HG03571 (cell line): Measurements from ENCODE around the gene TBC1D2B.
"Not testable (repeated sequence)": the region's sequence is repeated elsewhere in the genome, so short reads cannot be mapped to it uniquely, and the experiment has no call there.

Source experiments
- ATAC-seq: cut with Tn5 transposase; IDR thresholded peaks from one replicate; pipeline ENCODE4 v1.9.1; 2021; ENCODE audit not compliant: unreplicated experiment

TBC1D2B gene

DNA sequence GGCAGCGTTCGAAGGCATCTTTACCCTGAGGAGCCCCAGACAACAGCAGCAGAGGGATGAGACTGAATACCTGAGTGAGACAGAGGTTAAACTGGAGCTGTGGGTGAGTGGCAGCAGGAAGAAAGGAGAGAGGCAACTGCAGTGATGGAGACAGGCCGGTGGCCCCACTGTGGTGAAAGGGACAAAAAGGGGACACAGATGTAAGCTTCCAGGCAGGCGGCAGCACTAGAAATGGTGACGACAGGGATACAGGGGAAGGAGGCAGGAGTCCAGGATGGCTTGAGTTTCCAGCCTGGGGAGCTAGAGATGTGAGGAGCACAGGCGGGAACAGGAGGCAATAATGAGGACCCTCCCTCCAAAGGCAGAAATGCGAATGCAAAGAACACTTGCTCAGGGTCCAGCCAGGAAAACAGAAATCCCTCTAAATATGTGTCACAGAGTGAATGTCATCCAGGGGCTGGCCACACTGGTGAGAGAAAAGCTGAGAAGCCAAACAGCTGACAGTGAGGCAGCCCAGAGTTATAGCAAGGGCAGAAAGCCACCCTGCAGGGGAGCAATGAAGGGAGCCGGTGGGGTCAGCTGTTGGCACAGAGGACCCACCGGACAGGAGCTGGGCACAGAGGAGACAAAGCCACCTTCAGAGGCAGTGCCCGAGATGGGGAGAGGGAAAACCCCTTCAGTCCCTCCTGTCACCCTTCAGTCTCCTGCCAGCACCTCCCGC lies 70.1 kb downstream of the TBC1D2B start:
- no peak for ATAC-seq

DNA sequence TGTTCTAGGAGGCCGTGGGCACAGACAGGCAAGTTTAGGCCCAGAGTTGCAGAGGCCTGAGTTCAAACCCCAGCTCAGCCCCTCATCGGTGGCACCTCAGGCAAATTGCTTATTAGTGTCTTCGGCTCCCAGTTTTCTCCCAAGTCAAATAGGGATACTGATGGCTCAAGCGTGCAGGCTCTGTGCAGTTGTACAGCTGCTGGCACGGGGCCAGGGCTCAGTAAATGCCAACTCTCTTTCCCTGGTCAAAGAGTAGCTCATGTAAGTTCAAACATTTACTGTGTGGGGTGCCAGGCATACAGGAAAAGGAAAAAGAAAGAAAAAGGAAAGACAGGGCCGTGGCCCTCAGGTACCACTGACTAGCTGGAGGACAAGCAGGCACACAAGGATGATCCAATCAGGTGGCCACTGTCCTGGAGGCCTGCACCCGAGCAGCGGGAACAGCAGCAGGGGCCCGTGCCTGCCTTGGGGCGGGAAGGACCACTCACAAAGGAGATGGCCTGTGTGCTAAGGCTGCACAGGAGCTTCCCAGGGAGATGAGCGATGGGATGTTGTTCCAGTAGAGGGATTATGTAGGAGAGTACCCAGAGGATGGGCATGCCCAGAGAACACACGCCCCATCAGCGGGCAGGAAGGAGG lies 70.8 kb downstream of the TBC1D2B start:
- no peak for ATAC-seq

DNA sequence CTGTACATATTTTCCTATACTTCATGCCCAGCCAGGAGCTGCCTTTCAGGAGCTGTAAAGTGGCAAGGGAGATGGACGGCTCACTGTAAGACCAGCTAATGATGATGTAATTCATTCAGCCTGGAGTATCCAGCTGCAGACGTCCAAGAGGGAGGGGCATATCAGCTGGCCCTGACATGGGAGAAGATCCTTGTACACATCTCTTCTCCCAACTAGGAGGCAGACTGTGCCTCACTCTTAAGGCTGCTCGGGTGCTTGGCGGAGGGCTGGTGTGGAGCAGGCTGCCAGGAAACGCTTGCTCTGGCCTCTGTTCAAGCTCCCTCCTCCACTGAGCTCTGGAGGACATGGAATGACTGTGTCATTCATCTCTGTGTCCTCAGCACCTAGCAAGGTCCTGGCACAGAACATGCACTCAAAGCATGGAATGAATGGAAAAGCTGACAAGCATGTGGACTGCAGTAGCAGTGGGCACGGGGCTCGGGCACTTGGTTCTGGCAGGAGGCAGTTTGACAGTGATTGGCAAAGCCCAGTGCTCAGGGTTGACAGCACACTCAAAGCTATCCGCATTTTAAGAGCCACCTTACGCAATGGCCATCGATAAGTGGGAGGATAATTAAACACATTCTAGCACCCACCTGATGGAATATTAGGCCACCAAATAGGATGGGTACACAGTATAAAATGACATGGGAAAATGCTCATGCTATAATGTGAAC lies 72.4 kb downstream of the TBC1D2B start:
- ATAC-seq, result no peak

DNA sequence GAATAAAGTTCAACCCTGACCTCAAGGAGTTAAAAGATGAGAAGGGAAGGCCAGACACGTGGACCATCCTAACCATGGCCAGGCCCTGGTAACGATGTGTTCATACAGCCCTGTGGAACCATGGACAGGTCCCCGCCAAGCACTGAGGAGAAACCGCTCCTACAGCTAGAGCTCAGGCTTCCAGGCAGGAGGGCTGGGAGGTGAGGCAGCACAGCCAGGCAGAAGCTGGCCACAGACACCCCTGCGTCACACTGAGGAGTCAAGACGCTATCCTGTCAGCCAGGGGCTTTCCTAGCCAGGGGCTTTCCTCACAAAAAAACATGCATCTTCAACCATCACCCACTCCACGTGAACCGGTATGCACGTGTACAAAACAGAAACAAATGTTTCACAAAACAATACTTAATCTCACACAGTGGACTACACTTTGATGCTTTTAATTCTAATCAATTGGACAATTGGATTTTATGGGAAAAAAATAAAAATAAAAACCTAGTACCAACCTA lies 73.2 kb downstream of the TBC1D2B start:
- ATAC-seq, result no peak

DNA sequence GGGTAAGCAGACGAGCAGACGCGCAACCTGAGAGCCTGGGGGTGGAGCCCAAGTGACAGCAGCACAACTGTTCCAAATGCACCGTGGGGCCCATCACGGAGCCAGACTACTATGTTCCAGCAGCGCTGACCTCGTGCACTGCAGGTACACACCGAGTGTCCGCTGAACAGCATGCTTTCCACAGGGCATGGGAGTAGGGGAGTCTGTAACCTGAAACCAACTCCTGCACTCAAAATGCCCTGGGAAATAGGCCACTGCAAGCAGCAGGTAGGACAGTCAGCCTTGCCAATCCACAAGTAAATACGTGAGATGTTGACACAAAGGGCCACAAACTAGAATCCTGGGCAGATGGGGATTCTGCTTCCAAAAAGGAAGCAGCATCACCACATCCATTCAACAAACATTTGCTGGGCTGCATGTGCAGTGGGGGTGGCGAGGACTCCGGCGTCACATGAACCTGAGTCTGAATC lies 73.9 kb downstream of the TBC1D2B start:
- no peak for ATAC-seq

DNA sequence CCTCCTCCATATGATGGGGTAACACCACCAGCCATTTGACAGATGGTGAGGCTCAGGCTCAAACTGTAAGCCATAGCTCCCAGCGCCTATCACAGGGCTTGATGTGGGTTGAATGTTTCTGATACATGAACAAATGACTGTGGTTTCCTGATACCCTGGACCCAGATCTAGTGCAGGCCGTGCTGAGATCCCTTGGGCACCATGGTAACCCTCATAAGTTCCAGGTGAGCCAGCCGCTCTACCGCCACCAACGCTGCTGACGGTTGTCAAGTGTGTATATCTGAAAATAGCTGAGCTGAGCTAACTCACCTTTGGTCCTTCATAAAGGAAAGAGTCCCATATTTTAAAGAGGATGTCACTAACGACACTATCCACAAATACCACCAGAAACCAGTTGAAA lies 74.5 kb downstream of the TBC1D2B start:
- no peak for ATAC-seq

DNA sequence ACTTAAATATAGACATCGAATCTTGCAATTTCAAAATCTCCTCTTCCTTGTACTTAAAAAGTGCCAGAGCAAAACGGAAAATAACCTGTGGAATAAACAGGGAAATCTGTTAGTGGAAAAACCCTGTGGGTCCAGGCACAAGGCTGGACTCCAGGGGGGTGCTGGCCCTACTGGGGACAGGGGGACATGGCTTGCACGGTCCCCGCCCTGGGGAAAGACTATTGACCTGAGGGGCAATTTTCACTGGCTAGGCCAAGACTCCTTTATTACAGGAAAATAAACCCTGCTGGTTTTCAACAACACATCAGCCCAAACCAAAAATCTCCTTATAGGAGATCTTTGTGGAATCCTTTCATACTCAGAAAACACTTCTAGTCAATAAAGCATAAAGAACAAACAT lies 75.9 kb downstream of the TBC1D2B start:
- no peak for ATAC-seq

DNA sequence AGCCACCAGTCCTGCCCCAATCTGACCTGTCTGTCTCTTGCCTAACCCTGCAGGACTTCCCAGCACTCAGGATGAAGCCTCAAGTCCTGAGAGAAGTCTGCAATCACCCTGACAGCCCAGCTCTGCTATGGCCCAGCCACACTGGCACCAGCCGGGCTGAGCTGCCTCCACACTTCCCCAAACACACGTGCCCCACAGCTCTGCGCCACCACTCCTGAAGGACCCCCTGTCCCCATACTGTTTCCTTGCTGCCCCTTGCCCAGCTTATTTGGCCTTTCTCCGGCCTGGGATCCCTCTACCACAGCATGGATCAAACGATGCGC lies 76.6 kb downstream of the TBC1D2B start:
- no peak for ATAC-seq

DNA sequence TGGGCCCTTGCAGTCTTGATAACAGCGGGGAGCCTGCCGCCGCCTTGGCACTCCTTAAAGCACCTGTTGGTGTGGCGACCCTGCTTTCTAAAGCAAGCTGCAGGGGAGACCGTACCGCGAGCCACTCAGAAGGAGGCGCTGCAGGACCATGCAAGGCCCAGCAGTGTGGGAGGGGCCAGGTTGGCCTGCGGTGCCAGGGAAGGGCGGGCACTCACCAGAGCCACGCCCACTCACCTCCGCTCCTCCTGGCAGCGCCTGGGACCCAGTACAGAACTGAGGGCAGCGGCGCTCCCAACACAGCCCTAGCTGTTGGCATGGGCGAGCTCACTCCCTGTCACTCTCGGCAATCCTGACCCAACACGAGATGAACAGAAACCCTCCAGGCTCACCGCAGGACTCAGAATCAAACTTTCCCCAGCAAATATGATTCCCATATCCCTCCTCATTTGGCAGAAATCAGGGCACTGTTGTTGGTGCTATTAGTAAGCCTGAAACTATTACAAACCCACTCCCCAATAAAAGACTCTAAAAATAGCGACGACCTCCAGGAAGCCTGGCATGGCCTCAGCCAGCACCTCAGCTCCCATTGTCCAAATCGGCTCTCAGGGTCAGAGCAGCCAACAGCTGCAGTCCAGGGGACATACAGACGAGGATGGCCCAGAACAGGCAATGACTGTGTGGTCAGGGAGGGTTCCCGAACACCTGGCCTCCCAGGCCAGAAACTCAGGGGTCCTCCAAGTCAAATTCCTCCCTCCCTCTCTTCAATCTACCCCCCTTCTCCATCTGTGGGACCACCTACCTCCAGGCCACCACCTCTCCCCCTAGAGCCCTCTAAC lies 77.2 kb downstream of the TBC1D2B start:
- no peak for ATAC-seq

DNA sequence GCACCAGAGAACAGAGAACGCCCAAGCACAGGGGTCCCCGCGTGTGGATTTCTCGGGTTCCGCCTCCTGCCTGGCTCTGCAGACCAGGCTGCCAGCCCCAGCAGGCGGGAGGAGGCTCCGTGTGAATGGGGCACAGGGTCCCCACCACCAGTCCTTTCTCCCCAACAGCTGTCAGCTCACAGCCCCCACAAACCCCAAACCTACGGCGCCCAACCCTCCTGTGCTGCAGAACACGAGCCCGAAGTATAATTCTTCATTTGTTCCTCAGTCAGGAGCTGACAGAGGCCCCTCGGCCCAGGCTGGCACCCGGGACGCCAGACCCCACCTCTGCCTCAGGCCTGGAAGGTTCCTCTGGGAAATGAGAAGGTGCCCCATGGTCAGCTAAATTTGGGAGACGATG lies 78.0 kb downstream of the TBC1D2B start:
- ATAC-seq, result no peak

DNA sequence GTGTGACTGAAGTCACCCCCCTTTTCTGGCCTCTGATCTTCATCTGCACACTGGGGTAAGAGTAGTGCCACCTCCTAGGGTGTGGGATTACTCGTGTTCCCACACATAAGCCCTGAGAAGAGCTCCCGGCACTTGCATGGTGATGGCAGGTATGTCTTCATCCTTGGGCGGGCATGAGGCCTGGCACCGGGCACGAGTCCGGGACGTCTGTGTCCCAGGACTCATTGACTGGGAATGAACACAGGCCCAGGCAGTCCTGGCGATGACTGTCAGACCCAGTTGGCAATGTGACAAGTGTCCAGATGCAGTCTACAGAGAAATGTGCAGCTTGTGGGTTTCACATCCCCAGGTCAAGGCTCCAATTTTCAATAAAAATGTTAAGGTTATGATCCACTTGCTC lies 78.9 kb downstream of the TBC1D2B start:
- no peak for ATAC-seq

DNA sequence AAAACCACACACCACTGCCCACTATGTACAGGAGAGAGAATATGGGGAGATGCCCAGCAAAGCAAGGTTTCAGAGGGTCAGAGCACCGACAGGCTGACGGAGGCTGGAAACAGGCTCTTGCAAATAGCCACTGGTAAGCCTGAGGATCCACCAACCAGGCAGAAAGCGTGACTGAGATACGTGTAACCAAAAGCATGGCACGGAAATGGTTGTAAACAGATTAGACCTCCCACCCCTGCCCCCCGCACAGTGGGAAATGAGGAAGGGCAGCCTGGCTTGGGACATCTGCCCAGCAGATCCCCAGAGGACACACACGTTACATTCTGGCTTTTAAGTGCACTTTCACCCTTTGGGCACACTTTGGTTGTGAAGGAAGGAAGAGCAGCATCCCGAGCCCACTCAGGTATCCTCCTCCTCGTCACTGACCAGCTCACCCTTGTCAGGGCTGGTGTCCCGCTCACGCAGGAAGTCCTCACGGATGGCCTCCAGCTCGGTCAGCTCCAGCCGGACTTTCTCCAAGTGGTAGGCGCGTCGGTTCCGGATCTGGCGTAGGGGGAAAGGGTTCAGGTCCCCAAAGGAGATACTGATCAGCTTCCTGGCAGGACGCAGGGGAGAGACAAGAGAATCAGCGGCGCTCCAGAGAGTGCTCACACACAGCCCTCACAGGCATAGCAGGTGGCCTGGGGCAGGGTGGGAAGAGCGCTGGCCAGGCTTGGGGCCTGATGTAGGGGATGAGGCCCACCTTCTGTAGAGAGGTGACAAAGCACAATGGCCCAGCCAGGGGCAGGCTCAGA lies 79.6 kb downstream of the TBC1D2B start:
- not testable (repeated sequence) for ATAC-seq

DNA sequence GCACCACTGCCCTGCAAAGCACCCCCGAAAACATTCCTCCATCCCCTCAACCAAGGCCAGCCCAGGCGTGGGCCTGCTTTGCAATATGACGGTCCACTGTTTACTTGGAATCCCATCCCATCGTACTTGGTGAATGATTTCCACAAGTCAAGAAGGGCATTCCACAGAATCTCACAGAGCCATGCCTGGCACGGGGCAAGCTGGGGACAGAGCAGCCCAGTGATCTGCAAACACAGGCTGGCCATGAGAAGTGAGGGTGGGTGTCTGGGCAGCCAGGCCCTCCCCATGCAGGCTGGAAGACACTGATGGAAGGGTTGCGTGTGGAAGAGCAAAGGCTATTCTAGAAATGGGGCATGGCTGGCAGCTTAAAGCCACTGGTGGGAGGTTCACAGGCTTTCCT lies 80.3 kb downstream of the TBC1D2B start:
- ATAC-seq, result not testable (repeated sequence)

DNA sequence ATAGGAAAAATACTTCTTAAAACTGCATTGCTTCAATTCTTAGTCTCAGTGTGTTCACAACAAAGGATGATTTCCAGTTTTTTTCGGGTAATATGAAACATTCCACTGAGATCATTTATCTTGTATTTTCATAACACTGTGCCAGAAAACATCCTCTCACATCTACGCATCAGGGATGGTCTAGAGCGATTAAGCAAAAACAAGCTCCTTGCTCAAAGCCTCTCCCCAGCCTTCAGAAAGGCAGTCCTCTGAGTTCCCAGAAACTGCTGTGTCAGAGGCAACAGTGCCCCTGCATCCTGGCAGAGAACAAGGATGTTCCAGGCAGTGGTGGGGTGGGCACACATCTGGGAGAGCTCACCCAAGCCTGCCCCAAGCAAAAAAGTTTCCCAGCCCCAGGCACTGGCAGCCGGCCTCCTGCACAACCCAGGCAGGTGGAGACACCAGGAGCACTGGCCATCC lies 80.8 kb downstream of the TBC1D2B start:
- not testable (repeated sequence) for ATAC-seq

DNA sequence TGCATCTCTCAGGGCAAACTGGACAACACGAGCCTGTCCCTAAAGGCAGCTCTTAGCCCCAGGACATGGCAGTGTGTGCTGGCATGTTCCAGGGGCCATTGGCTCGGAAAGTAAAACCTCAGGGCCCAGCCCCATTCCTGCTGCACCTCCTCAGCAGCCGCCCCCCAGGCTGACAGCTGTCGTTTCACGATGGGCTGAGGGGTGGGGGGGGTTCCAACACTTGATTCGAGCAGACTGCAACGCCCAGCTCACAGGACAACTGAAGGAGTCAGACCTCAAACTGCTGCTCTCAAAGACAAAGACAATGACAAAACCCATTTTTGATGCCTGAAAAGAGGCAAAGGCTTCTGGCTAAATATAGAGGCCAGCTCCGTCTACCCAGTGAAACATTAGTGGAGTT lies 81.3 kb downstream of the TBC1D2B start:
- ATAC-seq, result not testable (repeated sequence)

DNA sequence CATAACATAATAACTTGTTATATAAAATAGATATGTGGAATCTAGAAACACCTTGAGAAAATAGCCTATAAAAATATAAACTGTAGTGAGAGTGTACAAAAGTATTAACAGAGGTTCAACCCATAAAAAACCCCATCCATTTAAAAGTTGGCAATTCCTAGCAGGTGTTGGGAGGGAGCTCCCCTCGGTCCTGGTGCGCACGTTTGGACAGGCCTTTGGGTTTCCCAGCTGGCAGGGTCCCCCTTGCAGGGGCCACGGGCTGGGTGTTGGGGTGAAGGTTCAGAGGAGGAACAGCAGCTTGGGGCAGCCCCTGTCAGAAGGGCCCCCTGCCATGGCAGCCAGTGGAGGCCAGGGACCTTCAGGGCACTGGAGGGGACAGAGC lies 82.0 kb downstream of the TBC1D2B start:
- ATAC-seq, result not testable (repeated sequence)

DNA sequence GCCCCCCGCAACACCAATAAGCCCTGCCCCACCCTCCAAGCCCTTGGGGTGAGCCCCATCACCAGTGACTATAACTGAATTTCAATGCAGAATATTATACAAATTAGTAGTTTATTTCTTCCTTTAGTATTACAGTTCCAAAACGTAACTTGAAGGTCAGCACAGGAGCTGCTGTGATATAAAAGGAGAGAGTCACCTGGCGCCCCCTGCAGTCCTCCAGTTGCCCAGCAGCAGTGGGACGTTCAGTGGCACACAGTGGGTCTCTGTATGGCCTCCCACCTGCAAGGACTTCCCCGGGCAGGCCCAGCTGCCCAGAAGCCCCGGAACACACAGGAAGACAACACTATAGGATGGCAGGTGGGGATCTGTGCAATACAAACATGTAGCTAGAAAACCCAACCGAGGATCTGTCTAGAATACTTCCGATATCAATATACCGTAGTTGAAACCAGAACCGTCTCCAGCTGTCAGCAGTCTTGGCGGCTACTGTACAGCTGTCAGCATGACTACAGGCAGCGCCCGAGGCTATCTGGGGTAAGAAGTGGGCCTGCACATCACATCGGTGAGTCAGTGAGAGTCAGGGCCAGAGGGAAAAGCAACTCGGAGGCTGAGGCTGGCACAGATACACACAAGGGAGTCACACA lies 82.5 kb downstream of the TBC1D2B start:
- not testable (repeated sequence) for ATAC-seq

DNA sequence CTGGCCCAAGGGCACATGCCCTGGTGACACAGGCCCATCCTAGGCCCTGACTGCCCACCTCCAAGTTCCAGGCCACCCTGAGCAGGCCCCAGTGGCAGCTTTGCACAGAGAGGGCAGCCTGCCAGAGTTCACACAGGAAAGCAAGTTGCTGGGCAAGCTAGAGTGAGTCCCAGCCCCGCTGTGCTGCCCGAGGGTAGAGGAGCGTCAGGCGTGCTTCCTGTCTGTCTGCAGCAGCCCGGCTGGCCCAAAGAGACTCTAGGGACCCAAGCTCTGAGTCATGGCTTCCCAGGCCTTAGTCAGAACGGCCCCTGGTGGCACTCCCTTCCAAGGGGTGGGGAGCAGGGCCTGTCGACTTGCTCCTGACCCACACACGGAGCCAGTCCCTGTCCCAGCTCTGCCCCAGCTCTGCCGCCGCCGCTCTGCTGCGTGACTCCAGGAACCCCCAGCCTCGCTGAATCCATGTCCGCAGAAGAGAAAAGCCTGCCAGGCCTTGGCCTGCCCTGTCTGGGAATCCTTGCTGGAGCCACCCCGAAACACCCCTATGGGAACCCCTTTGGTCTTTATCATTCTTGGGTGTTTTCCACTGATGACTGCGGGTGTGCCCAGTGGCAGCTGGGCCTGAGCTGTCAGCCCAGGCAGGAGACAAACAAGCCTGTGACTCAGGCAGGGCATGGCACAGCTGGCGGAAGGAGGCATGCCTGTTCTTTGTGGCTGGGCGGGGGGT lies 83.4 kb downstream of the TBC1D2B start:
- peak; percentile 82 for ATAC-seq

DNA sequence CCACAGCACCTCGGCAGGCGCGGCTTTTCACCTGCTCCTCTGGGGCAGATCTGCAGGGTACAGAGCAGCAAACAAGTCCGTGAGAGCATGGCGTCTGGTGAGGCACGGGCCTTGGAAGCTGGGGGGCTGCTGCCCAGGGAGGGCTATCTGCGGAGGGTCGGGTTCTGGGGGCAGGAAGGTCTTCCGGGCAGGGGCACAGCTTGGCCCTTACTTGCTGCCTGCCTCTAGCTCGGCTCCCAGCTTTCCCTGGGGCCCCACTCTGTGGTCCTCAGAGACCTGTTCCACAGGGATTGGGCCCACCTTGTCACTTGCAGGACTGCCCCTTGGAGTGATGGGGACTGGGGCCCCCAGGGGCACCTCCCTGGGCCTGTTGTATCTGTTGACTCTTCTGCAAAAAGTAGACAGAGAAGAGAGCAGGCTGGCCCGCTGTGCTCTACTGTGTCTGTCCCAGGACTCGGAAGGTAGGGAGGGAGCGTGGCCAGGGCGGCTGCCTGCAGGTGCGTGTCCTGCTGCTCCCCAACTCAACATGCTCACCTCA lies 84.1 kb downstream of the TBC1D2B start:
- ATAC-seq, result no peak
